Daoy (cell line): ENCODE measurements around the gene IGSF3. TPM values are rescaled to one million over a fixed set of nuclear protein-coding genes. Genes with fewer than 3 reads are reported as not detected.
"Not testable (repeated sequence)": the region's sequence is repeated elsewhere in the genome, so short reads cannot be mapped to it uniquely, and the experiment has no call there.

ENCODE experiments used
- DNase-seq: peaks from one replicate; pipeline ENCODE4 v3.0.0-alpha.2; 2015; ENCODE audit warnings: low read depth
- total RNA-seq: library from RNA; depleted of rRNA; stranded (reverse); fragments of >200 nt; shearing (Covaris generic); gene quantifications from 2 replicates; pipeline ENCODE4 v1.2.3, GENCODE V29; 2014

IGSF3 gene
- total RNA-seq, 1 experiment from 2014 or later: 22.4 TPM

- DNase-seq: not testable (repeated sequence)
Observed at GRCh38 chr1:116631996-116632925, 35.3 kb downstream of the IGSF3 start.

GRCh38 chr1:116631554-116631953 lies 36.0 kb downstream of the IGSF3 start:
- DNase-seq: not testable (repeated sequence)

GRCh38 chr1:116630057-116630456 lies 37.5 kb downstream of the IGSF3 start:
- DNase-seq: not testable (repeated sequence)

GRCh38 chr1:116629441-116629840 lies 38.1 kb downstream of the IGSF3 start:
- not testable (repeated sequence) for DNase-seq

- DNase-seq: no peak
Observed at GRCh38 chr1:116628448-116628847, 39.1 kb downstream of the IGSF3 start.

GRCh38 chr1:116627357-116627756 lies 40.2 kb downstream of the IGSF3 start:
- peak; percentile 54 for DNase-seq

- not testable (repeated sequence) for DNase-seq
Observed at GRCh38 chr1:116626915-116627314, 40.6 kb downstream of the IGSF3 start.

- not testable (repeated sequence) for DNase-seq
Observed at GRCh38 chr1:116625155-116625554, 42.4 kb downstream of the IGSF3 start.

- DNase-seq: no peak
Observed at GRCh38 chr1:116624040-116624439, 43.5 kb downstream of the IGSF3 start.

- not testable (repeated sequence) for DNase-seq
Observed at GRCh38 chr1:116622496-116622895, 45.0 kb downstream of the IGSF3 start.

GRCh38 chr1:116621756-116622155 lies 45.8 kb downstream of the IGSF3 start:
- DNase-seq: peak; percentile 78

GRCh38 chr1:116620392-116620791 lies 47.1 kb downstream of the IGSF3 start:
- not testable (repeated sequence) for DNase-seq

- DNase-seq: not testable (repeated sequence)
Observed at GRCh38 chr1:116619106-116619505, 48.4 kb downstream of the IGSF3 start.

- DNase-seq: not testable (repeated sequence)
Observed at GRCh38 chr1:116617808-116618207, 49.7 kb downstream of the IGSF3 start.

GRCh38 chr1:116613825-116614224 lies 53.7 kb downstream of the IGSF3 start:
- not testable (repeated sequence) for DNase-seq

- peak; percentile 35 for DNase-seq
Observed at GRCh38 chr1:116609801-116610371, 57.6 kb downstream of the IGSF3 start.

- not testable (repeated sequence) for DNase-seq
Observed at GRCh38 chr1:116608841-116609240, 58.7 kb downstream of the IGSF3 start.

- DNase-seq: not testable (repeated sequence)
Observed at GRCh38 chr1:116608151-116608550, 59.4 kb downstream of the IGSF3 start.

GRCh38 chr1:116607463-116607862 lies 60.1 kb downstream of the IGSF3 start:
- DNase-seq: not testable (repeated sequence)

GRCh38 chr1:116606067-116606466 lies 61.5 kb downstream of the IGSF3 start:
- DNase-seq: not testable (repeated sequence)

GRCh38 chr1:116605315-116605714 lies 62.2 kb downstream of the IGSF3 start:
- DNase-seq: no peak

GRCh38 chr1:116604408-116604807 lies 63.1 kb downstream of the IGSF3 start:
- DNase-seq: not testable (repeated sequence)

GRCh38 chr1:116603646-116604045 lies 63.9 kb downstream of the IGSF3 start:
- not testable (repeated sequence) for DNase-seq
